Measurements from ENCODE around the gene IRF3.

The IRF3 gene

GRCh38 chr19:49667473-49667872 is 1.8 kb upstream of the IRF3 start:
- no peak for DNase-seq

GRCh38 chr19:49666120-49666444 is 425 bp upstream of the IRF3 start:
- peak; percentile 7 for DNase-seq

- DNase-seq: no peak
Observed at GRCh38 chr19:49665036-49665350, 664 bp downstream of the IRF3 start.

GRCh38 chr19:49664171-49665035 is 1.3 kb downstream of the IRF3 start:
- peak; percentile 72 for DNase-seq

- DNase-seq: no peak
Observed at GRCh38 chr19:49663224-49663623, 2.4 kb downstream of the IRF3 start.

- DNase-seq: no peak
Observed at GRCh38 chr19:49662011-49662410, 3.6 kb downstream of the IRF3 start.

GRCh38 chr19:49660338-49660961 is 5.2 kb downstream of the IRF3 start:
- no peak for DNase-seq

- no peak for DNase-seq
Observed at GRCh38 chr19:49658566-49659442, 6.9 kb downstream of the IRF3 start.

- DNase-seq: no peak
Observed at GRCh38 chr19:49658139-49658517, 7.5 kb downstream of the IRF3 start.

GRCh38 chr19:49657493-49658138 is 8.0 kb downstream of the IRF3 start:
- no peak for DNase-seq

GRCh38 chr19:49656456-49657109 is 9.1 kb downstream of the IRF3 start:
- no peak for DNase-seq

- no peak for DNase-seq
Observed at GRCh38 chr19:49655570-49656455, 9.8 kb downstream of the IRF3 start.

- DNase-seq: no peak
Observed at GRCh38 chr19:49654581-49654980, 11.1 kb downstream of the IRF3 start.

GRCh38 chr19:49653466-49653806 is 12.2 kb downstream of the IRF3 start:
- DNase-seq: no peak

- no peak for DNase-seq
Observed at GRCh38 chr19:49652551-49653465, 12.8 kb downstream of the IRF3 start.

- no peak for DNase-seq
Observed at GRCh38 chr19:49651820-49652550, 13.7 kb downstream of the IRF3 start.

- DNase-seq: no peak
Observed at GRCh38 chr19:49651029-49651819, 14.4 kb downstream of the IRF3 start.

- DNase-seq: no peak
Observed at GRCh38 chr19:49646586-49646985, 19.1 kb downstream of the IRF3 start.

- DNase-seq: no peak
Observed at GRCh38 chr19:49645995-49646394, 19.7 kb downstream of the IRF3 start.

All from inflammatory macrophage treated with lipopolysaccharide for 4 hours (primary cell).